NB4 (cell line): Measurements from ENCODE around the gene ZSCAN9.

ENCODE experiments used
- CTCF ChIP-seq: IDR thresholded peaks from one replicate; pipeline ENCODE4 v1.5.1; 2012; ENCODE audit warnings: low read depth, low read length
- MYC ChIP-seq: IDR thresholded peaks from 2 replicates; pipeline ENCODE4 v1.6.1; 2011; ENCODE audit warnings: low read depth, low read length
- POLR2A ChIP-seq: IDR thresholded peaks from 2 replicates; pipeline ENCODE4 v1.6.1; 2011; ENCODE audit warnings: mild to moderate bottlenecking; ENCODE audit not compliant: insufficient read length; ENCODE audit errors: extremely low read depth
- TF ChIP-seq, protein P1 (sequence below): IDR thresholded peaks from 2 replicates; pipeline ENCODE4 v1.6.1; 2011; ENCODE audit warnings: low read depth, low read length

DNA sequence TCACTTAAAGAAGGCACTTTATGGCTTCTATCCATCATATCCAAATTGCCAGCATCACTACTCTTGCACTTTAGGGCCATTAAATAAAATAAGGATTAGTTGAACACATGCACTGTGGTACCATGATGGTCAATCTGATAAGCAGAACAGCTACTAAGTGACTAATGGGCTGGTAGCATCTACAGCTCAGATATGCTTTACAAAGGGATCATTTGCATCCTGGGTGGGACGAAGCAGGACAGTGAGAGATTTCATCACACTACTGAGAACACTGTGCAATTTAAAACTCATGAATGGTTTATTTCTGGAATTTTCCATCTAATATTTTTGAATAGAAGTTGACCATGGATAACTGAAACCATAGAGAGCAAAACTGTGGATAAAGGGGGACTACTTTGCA lies 25.1 kb upstream of the ZSCAN9 start:
- TF ChIP-seq CTCF (no peak), POLR2A (no peak), MYC (no peak)
- TF ChIP-seq, protein P1, sequence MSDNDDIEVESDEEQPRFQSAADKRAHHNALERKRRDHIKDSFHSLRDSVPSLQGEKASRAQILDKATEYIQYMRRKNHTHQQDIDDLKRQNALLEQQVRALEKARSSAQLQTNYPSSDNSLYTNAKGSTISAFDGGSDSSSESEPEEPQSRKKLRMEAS, result no peak
